HEK293 (cell line): ENCODE results near the gene PAK1.

Experiments used
- CTCF ChIA-PET: fragments of 350-600 bp; formaldehyde crosslinking; extraction: SDS; loops from one replicate; lab custom pipeline; 2021; ENCODE audit warnings: antibody characterized with exemption; lab: Yijun Ruan, JAX
- POLR2A ChIA-PET: fragments of 300-600 bp; formaldehyde crosslinking; extraction: SDS; loops from one replicate; lab custom pipeline; 2020; ENCODE audit warnings: antibody characterized with exemption, inconsistent platforms; lab: Yijun Ruan, JAX
- H3K27ac ChIP-seq: fragments of 200-500 bp; sonication (Bioruptor generic); 2 replicates; pipeline ENCODE4 v1.5.1; 2014; ENCODE audit warnings: low read depth, low read length, control low read depth, inconsistent platforms; ENCODE audit errors: extremely low read depth
- H3K36me3 ChIP-seq, 2 experiments: fragments of 200-500 bp in 1 of 2; sonication (Bioruptor generic) in 1 of 2; 1 replicate in 1 of 2; 2 replicates in 1 of 2; pipeline ENCODE4 v1.5.1; 2014 to 2017; ENCODE audit warnings: inconsistent platforms in 2 of 2, low read length in 2 of 2; ENCODE audit not compliant: control insufficient read depth in 2 of 2, insufficient read depth in 1 of 2
- H3K4me1 ChIP-seq: fragments of 200-500 bp; sonication (Bioruptor generic); 2 replicates; pipeline ENCODE4 v1.5.1; 2014; ENCODE audit warnings: mild to moderate bottlenecking, low read length, inconsistent platforms; ENCODE audit not compliant: control insufficient read depth, insufficient read depth
- H3K4me3 ChIP-seq: 2 replicates; pipeline ENCODE4 v1.5.1; 2011; ENCODE audit warnings: low read depth, mild to moderate bottlenecking, control low read depth, low read length, moderate library complexity
- H3K9me3 ChIP-seq: fragments of 200-500 bp; sonication (Bioruptor generic); 2 replicates; pipeline ENCODE4 v1.5.1; 2014; ENCODE audit warnings: low read depth, low read length, inconsistent platforms; ENCODE audit not compliant: control insufficient read depth, insufficient read depth
- HOXA7 ChIP-seq: sonication (generic); formaldehyde crosslinking; IDR thresholded peaks from 2 replicates; pipeline ENCODE4 v1.8.1; 2022; ENCODE audit warnings: missing genetic modification reagents, borderline replicate concordance
- KLF9 ChIP-seq: fragments of 450-650 bp; formaldehyde crosslinking; IDR thresholded peaks from 2 replicates; pipeline ENCODE4 v1.5.1; 2016; ENCODE audit warnings: missing biosample characterization, missing genetic modification characterization, low read depth
- SCRT2 ChIP-seq: fragments of 450-650 bp; formaldehyde crosslinking; IDR thresholded peaks from 2 replicates; pipeline ENCODE4 v1.5.1; 2016; ENCODE audit warnings: missing biosample characterization, missing genetic modification characterization
- SP2 ChIP-seq: fragments of 450-650 bp; formaldehyde crosslinking; IDR thresholded peaks from 2 replicates; pipeline ENCODE4 v1.5.1; 2016; ENCODE audit warnings: missing biosample characterization, missing genetic modification characterization
- ZBTB1 ChIP-seq: fragments of 450-650 bp; formaldehyde crosslinking; IDR thresholded peaks from 2 replicates; pipeline ENCODE4 v1.5.1; 2016; ENCODE audit warnings: missing biosample characterization, missing genetic modification characterization
- ZBTB21 ChIP-seq: fragments of 450-650 bp; formaldehyde crosslinking; IDR thresholded peaks from 2 replicates; pipeline ENCODE4 v1.5.1; 2017; ENCODE audit warnings: missing biosample characterization, missing genetic modification characterization
- ZNF112 ChIP-seq: fragments of 450-650 bp; formaldehyde crosslinking; IDR thresholded peaks from 2 replicates; pipeline ENCODE4 v1.5.0; 2017; ENCODE audit warnings: missing biosample characterization, missing genetic modification characterization
- ZNF132 ChIP-seq: fragments of 450-650 bp; formaldehyde crosslinking; IDR thresholded peaks from 2 replicates; pipeline ENCODE4 v1.5.1; 2017; ENCODE audit warnings: missing biosample characterization, missing genetic modification characterization, borderline replicate concordance
- ZNF138 ChIP-seq: fragments of 450-650 bp; formaldehyde crosslinking; IDR thresholded peaks from 2 replicates; pipeline ENCODE4 v1.5.1; 2016; ENCODE audit warnings: missing biosample characterization, missing genetic modification characterization, borderline replicate concordance
- ZNF157 ChIP-seq: fragments of 450-650 bp; formaldehyde crosslinking; IDR thresholded peaks from 2 replicates; pipeline ENCODE4 v1.5.1; 2016; ENCODE audit warnings: missing biosample characterization, missing genetic modification characterization
- ZNF16 ChIP-seq: fragments of 450-650 bp; formaldehyde crosslinking; IDR thresholded peaks from 2 replicates; pipeline ENCODE4 v1.5.1; 2016; ENCODE audit warnings: low read depth, missing biosample characterization, missing genetic modification characterization
- ZNF169 ChIP-seq: fragments of 450-650 bp; formaldehyde crosslinking; IDR thresholded peaks from 2 replicates; pipeline ENCODE4 v1.5.1; 2016; ENCODE audit warnings: missing biosample characterization, missing genetic modification characterization
- ZNF174 ChIP-seq: fragments of 450-650 bp; formaldehyde crosslinking; IDR thresholded peaks from 2 replicates; pipeline ENCODE4 v1.5.0; 2017; ENCODE audit warnings: missing biosample characterization, mild to moderate bottlenecking, missing genetic modification characterization
- ZNF214 ChIP-seq: fragments of 450-650 bp; formaldehyde crosslinking; IDR thresholded peaks from 2 replicates; pipeline ENCODE4 v1.5.1; 2017; ENCODE audit warnings: missing biosample characterization, mild to moderate bottlenecking, missing genetic modification characterization, borderline replicate concordance
- ZNF292 ChIP-seq: fragments of 450-650 bp; formaldehyde crosslinking; IDR thresholded peaks from 2 replicates; pipeline ENCODE4 v1.5.1; 2016; ENCODE audit warnings: low read depth, missing biosample characterization, missing genetic modification characterization, borderline replicate concordance
- ZNF558 ChIP-seq: fragments of 450-650 bp; formaldehyde crosslinking; IDR thresholded peaks from 2 replicates; pipeline ENCODE4 v1.5.1; 2016; ENCODE audit warnings: missing biosample characterization, missing genetic modification characterization
- ZNF660 ChIP-seq: fragments of 450-650 bp; IDR thresholded peaks from 2 replicates; pipeline ENCODE4 v1.5.1; 2018; ENCODE audit warnings: missing biosample characterization, mild to moderate bottlenecking, missing genetic modification characterization
- ZNF677 ChIP-seq: fragments of 450-650 bp; IDR thresholded peaks from 2 replicates; pipeline ENCODE4 v1.5.0; 2018; ENCODE audit warnings: missing biosample characterization, mild to moderate bottlenecking, missing genetic modification characterization, moderate library complexity
- ZNF701 ChIP-seq: fragments of 450-650 bp; formaldehyde crosslinking; IDR thresholded peaks from 2 replicates; pipeline ENCODE4 v1.5.1; 2016; ENCODE audit warnings: missing biosample characterization, missing genetic modification characterization
- ZNF747 ChIP-seq: fragments of 450-650 bp; formaldehyde crosslinking; IDR thresholded peaks from 2 replicates; pipeline ENCODE4 v1.5.1; 2016; ENCODE audit warnings: missing biosample characterization, missing genetic modification characterization
- TF ChIP-seq, protein P1 (sequence below): fragments of 450-650 bp; formaldehyde crosslinking; optimal IDR thresholded peaks from 2 replicates; pipeline ENCODE3; 2016; ENCODE audit warnings: missing biosample characterization, mild to moderate bottlenecking, missing genetic modification characterization
- TF ChIP-seq, protein P2 (sequence below): fragments of 450-650 bp; formaldehyde crosslinking; IDR thresholded peaks from 2 replicates; pipeline ENCODE4 v1.5.1; 2016; ENCODE audit warnings: missing biosample characterization, missing genetic modification characterization

Gene PAK1

DNA sequence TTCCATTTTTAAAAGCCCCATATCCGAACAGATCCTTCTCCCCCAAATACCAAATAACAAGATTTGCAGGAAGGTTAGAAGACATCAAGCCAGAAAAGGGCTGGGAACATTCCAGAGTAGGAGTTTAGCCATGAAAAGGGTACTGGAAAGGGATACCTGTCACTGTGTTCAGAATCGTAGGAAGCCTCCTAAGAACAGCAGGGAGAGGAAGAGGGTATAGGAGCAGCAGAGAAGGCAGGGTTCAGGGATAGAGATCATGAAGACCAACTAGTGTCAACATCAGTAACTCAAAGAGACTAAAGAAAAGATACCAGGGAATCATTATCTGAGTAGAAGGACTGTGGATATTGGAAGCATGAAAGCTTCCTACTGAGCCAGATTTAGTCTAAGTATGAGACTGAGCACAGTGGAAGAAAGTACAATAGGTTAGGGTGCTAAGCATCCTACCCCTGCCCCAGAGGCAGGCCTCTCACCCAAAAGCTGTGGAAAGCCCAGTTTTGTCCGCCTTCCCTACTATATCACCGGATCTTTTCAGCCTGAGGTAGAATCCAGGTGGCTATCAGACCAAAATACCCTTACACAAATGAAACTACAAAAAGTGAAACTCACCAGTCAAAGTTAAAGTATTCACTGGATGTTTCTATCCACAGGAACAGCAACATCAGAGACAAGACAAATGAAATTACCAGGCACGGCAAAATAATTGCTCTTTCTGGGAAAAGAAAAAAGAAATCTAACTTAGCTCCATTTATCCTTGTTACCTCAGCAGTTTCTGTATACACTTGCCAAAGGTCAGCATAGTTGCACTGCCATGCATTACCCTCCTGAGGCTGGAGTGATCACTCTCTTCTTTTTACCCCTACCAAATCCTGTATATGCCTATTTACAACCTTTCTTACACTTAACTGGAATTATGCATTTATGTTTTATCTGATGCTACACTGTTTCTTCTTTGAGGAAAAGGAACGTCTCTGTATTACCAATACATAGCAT is 189.1 kb downstream of the PAK1 start:
- Histone ChIP-seq H3K4me3 (no peak overlapping the region), H3K27ac (no peak overlapping the region), H3K36me3 (no peaks in the 10 kb centered on the region), H3K9me3 (no peaks in the 10 kb centered on the region), H3K4me1 (no peaks in the 10 kb centered on the region)
- CTCF ChIA-PET: interaction anchor here (1.0 kb wide), 1 partner anchor 85 kb away, joined by 3 read pairs; no protein-coding TSS in a partner anchor
- POLR2A ChIA-PET: no interaction called here
- TF ChIP-seq ZNF701 (tag by site-specific recombination) (no peak), ZNF138 (tag by site-specific recombination) (no peak), SCRT2 (no peak), ZNF292 (tag by site-specific recombination) (no peak), ZNF132 (tag by site-specific recombination) (no peak), ZNF112 (tag by site-specific recombination) (no peak), ZNF169 (no peak), ZNF174 (tag by site-specific recombination) (no peak), SP2 (tag by site-specific recombination) (no peak), ZNF660 (tag by site-specific recombination) (no peak)
- TF ChIP-seq, protein P1, sequence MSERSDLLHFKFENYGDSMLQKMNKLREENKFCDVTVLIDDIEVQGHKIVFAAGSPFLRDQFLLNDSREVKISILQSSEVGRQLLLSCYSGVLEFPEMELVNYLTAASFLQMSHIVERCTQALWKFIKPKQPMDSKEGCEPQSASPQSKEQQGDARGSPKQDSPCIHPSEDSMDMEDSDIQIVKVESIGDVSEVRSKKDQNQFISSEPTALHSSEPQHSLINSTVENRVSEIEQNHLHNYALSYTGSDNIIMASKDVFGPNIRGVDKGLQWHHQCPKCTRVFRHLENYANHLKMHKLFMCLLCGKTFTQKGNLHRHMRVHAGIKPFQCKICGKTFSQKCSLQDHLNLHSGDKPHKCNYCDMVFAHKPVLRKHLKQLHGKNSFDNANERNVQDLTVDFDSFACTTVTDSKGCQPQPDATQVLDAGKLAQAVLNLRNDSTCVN (tag by site-specific recombination): no peak

DNA sequence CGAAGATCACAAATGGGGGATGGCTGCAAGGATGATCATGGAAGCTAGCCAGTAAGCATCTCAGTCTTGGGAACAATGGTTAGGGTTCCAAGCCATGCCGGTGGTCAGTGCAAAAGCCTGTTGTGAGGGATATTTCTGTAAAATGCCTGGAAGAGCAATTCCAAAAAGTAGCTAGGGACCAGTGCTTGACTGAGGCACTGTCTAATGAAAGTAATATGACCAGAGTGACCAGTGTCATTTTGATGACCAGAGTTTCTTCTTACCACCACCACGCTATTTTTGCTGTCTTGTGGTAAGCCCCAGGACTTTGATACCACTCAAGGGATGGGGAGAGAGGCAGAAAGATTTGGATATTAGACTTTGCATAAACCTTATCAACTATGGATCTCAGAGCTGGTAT is 190.8 kb downstream of the PAK1 start:
- POLR2A ChIA-PET: no interaction called here
- H3K4me1 ChIP-seq: no peaks in the 10 kb centered on the region
- CTCF ChIA-PET: interaction anchor here (0.6 to 1.1 kb wide), 3 partner anchors 20 to 95 kb away, joined by 3 to 4 read pairs (median 4); no protein-coding TSS in a partner anchor
- H3K27ac ChIP-seq: no peak overlapping the region
- TF ChIP-seq ZNF558 (no peak), ZNF677 (tag by site-specific recombination) (no peak), KLF9 (tag by site-specific recombination) (no peak), ZNF214 (no peak), HOXA7 (CRISPR knock-in tag) (no peak), ZBTB1 (tag by site-specific recombination) (no peak), ZNF157 (tag by site-specific recombination) (no peak), ZNF16 (tag by site-specific recombination) (no peak), ZNF747 (tag by site-specific recombination) (no peak), ZBTB21 (tag by site-specific recombination) (no peak)
- TF ChIP-seq, protein P2, sequence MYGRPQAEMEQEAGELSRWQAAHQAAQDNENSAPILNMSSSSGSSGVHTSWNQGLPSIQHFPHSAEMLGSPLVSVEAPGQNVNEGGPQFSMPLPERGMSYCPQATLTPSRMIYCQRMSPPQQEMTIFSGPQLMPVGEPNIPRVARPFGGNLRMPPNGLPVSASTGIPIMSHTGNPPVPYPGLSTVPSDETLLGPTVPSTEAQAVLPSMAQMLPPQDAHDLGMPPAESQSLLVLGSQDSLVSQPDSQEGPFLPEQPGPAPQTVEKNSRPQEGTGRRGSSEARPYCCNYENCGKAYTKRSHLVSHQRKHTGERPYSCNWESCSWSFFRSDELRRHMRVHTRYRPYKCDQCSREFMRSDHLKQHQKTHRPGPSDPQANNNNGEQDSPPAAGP: no peak
- H3K9me3 ChIP-seq: no peaks in the 10 kb centered on the region
- H3K4me3 ChIP-seq: no peak overlapping the region
- H3K36me3 ChIP-seq: no peaks in the 10 kb centered on the region
